Motor neuron (in vitro differentiated cells): Measurements from ENCODE around the gene CCR5AS.

Source experiments
- ATAC-seq, 8 experiments: fragments of 200-7000 bp; cut with Tn5 transposase; replicated peaks in 6 of 8; 2 replicates each; pipeline ENCODE4 v1.8.0; 2021; ENCODE audit warnings: mild to moderate bottlenecking in 8 of 8, moderate library complexity in 8 of 8
- H3K27ac ChIP-seq, 2 donors: fragments of 250-450 bp; sonication (Bioruptor Pico); 2 replicates each; pipeline ENCODE4 v1.9.0; 2021; ENCODE audit warnings: antibody characterized with exemption in 2 of 2, mild to moderate bottlenecking in 2 of 2, moderate library complexity in 1 of 2
- H3K4me1 ChIP-seq, 2 donors: fragments of 250-450 bp; sonication (Bioruptor Pico); replicated peaks in 1 of 2; 2 replicates each; pipeline ENCODE4 v1.6.1; 2021; ENCODE audit warnings: antibody characterized with exemption in 2 of 2, mild to moderate bottlenecking in 2 of 2, moderate library complexity in 1 of 2
- H3K4me3 ChIP-seq, 5 donors: fragments of 250-450 bp; sonication (Bioruptor Pico); 2 replicates each; pipeline ENCODE4 v1.9.0; 2021; ENCODE audit warnings: antibody characterized with exemption in 5 of 5, mild to moderate bottlenecking in 5 of 5, moderate library complexity in 4 of 5
- WGBS, 10 experiments: fragments of 450-650 bp; shearing (Covaris generic); methylation state at CpG; one replicate each; pipeline ENCODE4 v1.0.0; 2022; 5-methylcytosine and 5-hydroxymethylcytosine counted together
- in situ Hi-C, 9 experiments: fragments of 400-800 bp; cut with MboI; loops; one replicate each; pipeline ENCODE4 v1.15.0; 2021; ENCODE audit warnings: low sequenced_read_pairs in 9 of 9, low pct_unique_long_range_greater_than_20kb in 2 of 9; ENCODE audit not compliant: unreplicated experiment in 9 of 9

CCR5AS gene

DNA sequence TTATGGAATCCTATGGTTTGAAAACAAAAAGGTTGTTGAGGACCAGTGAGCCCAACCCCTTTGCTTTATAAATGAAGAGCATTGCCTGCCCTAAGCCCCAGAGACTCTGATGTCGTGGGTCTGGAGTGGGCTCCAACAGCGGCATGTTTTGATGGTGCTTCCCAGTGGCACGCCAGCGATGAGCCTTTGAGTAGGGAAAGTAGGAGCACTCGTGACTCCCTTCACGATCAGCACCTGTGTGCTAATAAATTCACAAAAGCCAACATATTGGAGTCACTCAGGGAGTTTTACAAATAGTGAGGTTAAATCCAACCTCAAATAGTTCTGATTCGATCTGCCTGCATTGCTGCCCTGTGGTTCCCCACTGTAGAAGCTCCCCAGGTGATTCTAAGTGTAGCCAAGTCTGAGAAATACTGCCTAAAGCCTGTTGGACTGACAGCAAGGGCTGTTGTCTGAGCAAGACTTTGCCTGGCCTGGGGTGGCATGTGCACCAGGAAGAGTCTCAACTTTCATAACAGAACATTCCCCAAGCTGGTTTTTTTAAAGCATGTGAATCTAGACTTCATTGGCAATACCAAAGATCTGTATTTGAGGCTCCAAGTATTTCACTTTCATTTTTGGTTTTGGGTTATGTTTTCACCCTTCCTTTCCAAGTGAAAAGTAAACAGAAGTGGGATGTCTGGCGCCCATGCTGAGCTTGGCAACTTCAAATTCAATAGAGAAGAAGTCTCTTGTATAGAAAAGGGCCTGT, 26.2 kb downstream of the CCR5AS start:
- no peak overlapping the region for H3K4me3 ChIP-seq
- no peak overlapping the region for H3K27ac ChIP-seq
- in situ Hi-C loops = loop anchor here in 2 of 9 experiments (25.0 kb wide), 2 partner anchors 293 to 443 kb away; partner anchors contain the start of gene CXCR6 (in 1 of the 2)
- no peak for ATAC-seq
- WGBS, 10 experiments = 17 to 100% (median 65%) methylated on average over 1 to 8 of the region's 8 CpGs; no CpG with 5 or more reads in 1 of the 10 experiments
- no peaks in the 10 kb centered on the region for H3K4me1 ChIP-seq

DNA sequence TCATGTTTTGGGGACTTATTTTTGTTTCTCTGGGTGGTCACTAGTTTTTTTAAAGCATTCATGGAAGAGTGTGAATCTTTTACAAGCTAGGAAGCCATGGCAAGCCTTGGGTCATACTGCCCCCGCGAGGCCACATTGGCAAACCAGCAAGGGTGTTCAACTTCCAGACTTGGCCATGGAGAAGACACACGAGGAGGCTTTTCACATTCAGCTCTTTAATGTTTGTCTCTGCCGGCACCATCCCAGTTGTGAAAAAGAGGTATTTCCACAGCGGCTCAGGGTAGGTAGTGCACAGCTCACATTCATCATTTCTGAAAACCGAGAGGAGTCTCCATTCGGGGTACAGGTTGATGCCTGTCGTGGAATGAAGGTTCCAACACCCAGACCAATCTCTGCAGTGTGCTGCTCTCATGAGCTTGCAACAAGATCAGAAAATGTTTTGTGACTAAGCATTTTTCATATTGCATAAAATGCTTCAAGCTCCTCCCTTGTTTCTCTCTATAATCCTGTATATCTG, 28.4 kb downstream of the CCR5AS start:
- in situ Hi-C loops = loop anchor here in 3 of 9 experiments (10.0 to 25.0 kb wide), 3 partner anchors 291 to 441 kb away; partner anchors contain the start of gene CXCR6 (in 1 of the 3)
- ATAC-seq = peak in 4 of 8 experiments; percentile 52 to 94 (median 90)
- no peaks in the 10 kb centered on the region for H3K4me1 ChIP-seq
- 0 to 67% (median 46%) methylated on average over 2 to 6 of the region's 8 CpGs; no CpG with 5 or more reads in 2 of the 10 experiments for WGBS, 10 experiments
- no peak overlapping the region for H3K4me3 ChIP-seq
- H3K27ac ChIP-seq = no peak overlapping the region

- H3K4me1 ChIP-seq = no peaks in the 10 kb centered on the region
- H3K27ac ChIP-seq = no peak overlapping the region
- in situ Hi-C loops = loop anchor here in 3 of 9 experiments (10.0 to 25.0 kb wide), 3 partner anchors 289 to 439 kb away; partner anchors contain the start of gene CXCR6 (in 1 of the 3)
- no peak for ATAC-seq
- WGBS, 10 experiments = 0 to 50% (median 17%) methylated on average over 1 to 2 of the region's 2 CpGs; no CpG with 5 or more reads in 2 of the 10 experiments
- no peak overlapping the region for H3K4me3 ChIP-seq
These were observed 31.1 kb downstream of the CCR5AS start for GRCh38 chr3:46375814-46376213.

DNA sequence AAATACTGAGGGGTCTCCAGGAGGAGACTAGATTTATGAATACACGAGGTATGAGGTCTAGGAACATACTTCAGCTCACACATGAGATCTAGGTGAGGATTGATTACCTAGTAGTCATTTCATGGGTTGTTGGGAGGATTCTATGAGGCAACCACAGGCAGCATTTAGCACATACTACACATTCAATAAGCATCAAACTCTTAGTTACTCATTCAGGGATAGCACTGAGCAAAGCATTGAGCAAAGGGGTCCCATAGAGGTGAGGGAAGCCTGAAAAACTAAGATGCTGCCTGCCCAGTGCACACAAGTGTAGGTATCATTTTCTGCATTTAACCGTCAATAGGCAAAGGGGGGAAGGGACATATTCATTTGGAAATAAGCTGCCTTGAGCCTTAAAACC, 31.6 kb downstream of the CCR5AS start:
- 0 to 100% (median 63%) methylated on average over 1 to 2 of the region's 2 CpGs; no CpG with 5 or more reads in 2 of the 10 experiments for WGBS, 10 experiments
- no peaks in the 10 kb centered on the region for H3K4me1 ChIP-seq
- H3K27ac ChIP-seq = no peak overlapping the region
- H3K4me3 ChIP-seq = no peak overlapping the region
- in situ Hi-C loops = loop anchor here in 3 of 9 experiments (10.0 to 25.0 kb wide), 3 partner anchors 288 to 438 kb away; partner anchors contain the start of gene CXCR6 (in 1 of the 3)
- no peak for ATAC-seq

DNA sequence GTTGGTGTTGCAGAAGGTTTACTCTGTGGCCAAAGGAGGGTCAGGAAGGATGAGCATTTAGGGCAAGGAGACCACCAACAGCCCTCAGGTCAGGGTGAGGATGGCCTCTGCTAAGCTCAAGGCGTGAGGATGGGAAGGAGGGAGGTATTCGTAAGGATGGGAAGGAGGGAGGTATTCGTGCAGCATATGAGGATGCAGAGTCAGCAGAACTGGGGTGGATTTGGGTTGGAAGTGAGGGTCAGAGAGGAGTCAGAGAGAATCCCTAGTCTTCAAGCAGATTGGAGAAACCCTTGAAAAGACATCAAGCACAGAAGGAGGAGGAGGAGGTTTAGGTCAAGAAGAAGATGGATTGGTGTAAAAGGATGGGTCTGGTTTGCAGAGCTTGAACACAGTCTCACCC, 32.1 kb downstream of the CCR5AS start:
- WGBS, 10 experiments = 29 to 100% (median 63%) methylated on average over 1 to 3 of the region's 3 CpGs; no CpG with 5 or more reads in 1 of the 10 experiments
- in situ Hi-C loops = loop anchor here in 3 of 9 experiments (10.0 to 25.0 kb wide), 3 partner anchors 287 to 437 kb away; partner anchors contain the start of gene CXCR6 (in 2 of the 3)
- ATAC-seq = no peak

GRCh38 chr3:46372492-46373359, 34.1 kb downstream of the CCR5AS start:
- WGBS, 10 experiments = 0 to 96% (median 86%) methylated on average over 1 to 8 of the region's 9 CpGs; no CpG with 5 or more reads in 1 of the 10 experiments
- ATAC-seq = peak in 3 of 8 experiments; percentile 49 to 75 (median 70)
- in situ Hi-C loops = loop anchor here in 2 of 9 experiments (10.0 to 25.0 kb wide), 3 partner anchors 285 to 435 kb away; partner anchors contain the start of gene CXCR6 (in 1 of the 2)
- no peaks in the 10 kb centered on the region for H3K4me1 ChIP-seq
- no peak overlapping the region for H3K27ac ChIP-seq
- no peak overlapping the region for H3K4me3 ChIP-seq

More for the DNA sequence above, 32.1 kb downstream of the CCR5AS start:
- H3K27ac ChIP-seq = no peak overlapping the region
- H3K4me3 ChIP-seq = no peak overlapping the region
- H3K4me1 ChIP-seq = no peaks in the 10 kb centered on the region

DNA sequence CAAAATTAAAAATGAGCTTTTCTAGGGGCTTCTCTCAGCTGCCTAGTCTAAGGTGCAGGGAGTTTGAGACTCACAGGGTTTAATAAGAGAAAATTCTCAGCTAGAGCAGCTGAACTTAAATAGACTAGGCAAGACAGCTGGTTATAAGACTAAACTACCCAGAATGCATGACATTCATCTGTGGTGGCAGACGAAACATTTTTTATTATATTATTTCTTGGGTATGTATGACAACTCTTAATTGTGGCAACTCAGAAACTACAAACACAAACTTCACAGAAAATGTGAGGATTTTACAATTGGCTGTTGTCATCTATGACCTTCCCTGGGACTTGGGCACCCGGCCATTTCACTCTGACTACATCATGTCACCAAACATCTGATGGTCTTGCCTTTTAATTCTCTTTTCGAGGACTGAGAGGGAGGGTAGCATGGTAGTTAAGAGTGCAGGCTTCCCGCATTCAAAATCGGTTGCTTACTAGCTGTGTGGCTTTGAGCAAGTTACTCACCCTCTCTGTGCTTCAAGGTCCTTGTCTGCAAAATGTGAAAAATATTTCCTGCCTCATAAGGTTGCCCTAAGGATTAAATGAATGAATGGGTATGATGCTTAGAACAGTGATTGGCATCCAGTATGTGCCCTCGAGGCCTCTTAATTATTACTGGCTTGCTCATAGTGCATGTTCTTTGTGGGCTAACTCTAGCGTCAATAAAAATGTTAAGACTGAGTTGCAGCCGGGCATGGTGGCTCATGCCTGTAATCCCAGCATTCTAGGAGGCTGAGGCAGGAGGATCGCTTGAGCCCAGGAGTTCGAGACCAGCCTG, 35.1 kb downstream of the CCR5AS start:
- no peak overlapping the region for H3K4me3 ChIP-seq
- WGBS, 10 experiments = 20 to 100% (median 76%) methylated on average over 1 to 8 of the region's 10 CpGs
- no peak overlapping the region for H3K27ac ChIP-seq
- in situ Hi-C loops = loop anchor here in 2 of 9 experiments (10.0 to 25.0 kb wide), 3 partner anchors 284 to 434 kb away; partner anchors contain the start of gene CXCR6 (in 1 of the 2)
- no peaks in the 10 kb centered on the region for H3K4me1 ChIP-seq
- no peak for ATAC-seq

DNA sequence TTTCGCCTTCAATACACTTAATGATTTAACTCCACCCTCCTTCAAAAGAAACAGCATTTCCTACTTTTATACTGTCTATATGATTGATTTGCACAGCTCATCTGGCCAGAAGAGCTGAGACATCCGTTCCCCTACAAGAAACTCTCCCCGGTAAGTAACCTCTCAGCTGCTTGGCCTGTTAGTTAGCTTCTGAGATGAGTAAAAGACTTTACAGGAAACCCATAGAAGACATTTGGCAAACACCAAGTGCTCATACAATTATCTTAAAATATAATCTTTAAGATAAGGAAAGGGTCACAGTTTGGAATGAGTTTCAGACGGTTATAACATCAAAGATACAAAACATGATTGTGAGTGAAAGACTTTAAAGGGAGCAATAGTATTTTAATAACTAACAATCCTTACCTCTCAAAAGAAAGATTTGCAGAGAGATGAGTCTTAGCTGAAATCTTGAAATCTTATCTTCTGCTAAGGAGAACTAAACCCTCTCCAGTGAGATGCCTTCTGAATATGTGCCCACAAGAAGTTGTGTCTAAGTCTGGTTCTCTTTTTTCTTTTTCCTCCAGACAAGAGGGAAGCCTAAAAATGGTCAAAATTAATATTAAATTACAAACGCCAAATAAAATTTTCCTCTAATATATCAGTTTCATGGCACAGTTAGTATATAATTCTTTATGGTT, 35.9 kb downstream of the CCR5AS start, which contains the start of gene CCR5:
TSS of gene CCR5 (plus strand) at position 108 of the 680 bp plus-strand sequence. CDS start 1,957 bp downstream, outside the sequence.
- ATAC-seq = no peak
- H3K4me3 ChIP-seq = no peak within 1 kb of the TSS
- H3K4me1 ChIP-seq = no peaks in the 10 kb centered on the region
- no peak within 1 kb of the TSS for H3K27ac ChIP-seq
- in situ Hi-C loops = loop anchor here in 2 of 9 experiments (10.0 to 25.0 kb wide), 3 partner anchors 284 to 434 kb away; partner anchors contain the start of gene CXCR6 (in 1 of the 2)
- WGBS, 10 experiments = 27 to 74% (median 49%) methylated on average over 2 to 5 of the region's 5 CpGs

- H3K27ac ChIP-seq = no peak overlapping the region
- ATAC-seq = no peak
- H3K4me1 ChIP-seq = no peaks in the 10 kb centered on the region
- no peak overlapping the region for H3K4me3 ChIP-seq
- WGBS, 10 experiments = 17 to 88% (median 41%) methylated on average over 2 to 5 of the region's 6 CpGs; no CpG with 5 or more reads in 4 of the 10 experiments
- in situ Hi-C loops = loop anchor here in 2 of 9 experiments (10.0 to 25.0 kb wide), 4 partner anchors 155 to 432 kb away; partner anchors contain the start of gene CXCR6 (in 1 of the 2)
These were observed 37.2 kb downstream of the CCR5AS start for GRCh38 chr3:46369675-46370132.

- WGBS, 10 experiments = 0 to 92% (median 48%) methylated on average over 1 to 4 of the region's 4 CpGs; no CpG with 5 or more reads in 4 of the 10 experiments
- H3K4me1 ChIP-seq = no peaks in the 10 kb centered on the region
- in situ Hi-C loops = loop anchor here in 2 of 9 experiments (10.0 to 25.0 kb wide), 3 partner anchors 154 to 432 kb away; partner anchors contain the start of gene CXCR6 (in 1 of the 2)
- peak in 2 of 8 experiments; percentile 61 to 65 for ATAC-seq
- H3K4me3 ChIP-seq = no peak overlapping the region
- H3K27ac ChIP-seq = no peak overlapping the region
These were observed 37.7 kb downstream of the CCR5AS start for GRCh38 chr3:46369151-46369550.

DNA sequence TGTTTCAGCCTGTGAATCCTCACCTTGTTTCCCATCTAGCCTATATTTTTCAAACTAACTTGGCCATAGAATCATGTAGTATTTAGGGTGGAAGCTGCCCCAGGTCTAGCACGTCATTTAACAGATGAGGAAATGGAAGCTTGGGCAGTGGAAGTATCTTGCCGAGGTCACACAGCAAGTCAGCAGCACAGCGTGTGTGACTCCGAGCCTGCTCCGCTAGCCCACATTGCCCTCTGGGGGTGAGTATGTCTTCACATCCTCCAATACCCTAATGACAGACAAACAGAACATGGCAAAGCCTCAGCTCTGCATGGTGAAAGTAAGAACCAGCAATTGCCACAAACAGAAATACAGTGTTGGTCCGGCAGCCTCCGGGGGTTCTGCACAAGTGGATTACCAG, 38.3 kb downstream of the CCR5AS start:
- in situ Hi-C loops = loop anchor here in 2 of 9 experiments (10.0 to 25.0 kb wide), 3 partner anchors 154 to 431 kb away; partner anchors contain the start of gene CXCR6 (in 1 of the 2)
- no peak overlapping the region for H3K27ac ChIP-seq
- WGBS, 10 experiments = 63 to 100% (median 80%) methylated on average over 2 to 7 of the region's 7 CpGs; no CpG with 5 or more reads in 3 of the 10 experiments

More for the DNA sequence above, 38.3 kb downstream of the CCR5AS start:
- no peak overlapping the region for H3K4me3 ChIP-seq
- H3K4me1 ChIP-seq = no peaks in the 10 kb centered on the region
- ATAC-seq = peak in 1 of 8 experiments; percentile 64
